HL-60/S4 treated with phorbol 12-myristate 13-acetate at 8.2 ng/mL for 4 days and 3 days (cell line): ENCODE results near the gene MSS51.
"Not testable (repeated sequence)": the region's sequence is repeated elsewhere in the genome, so short reads cannot be mapped to it uniquely, and the experiment has no call there.

Source experiments
- in situ Hi-C: fragments of 300-500 bp; cut with MboI; formaldehyde crosslinking; loops from 2 replicates; pipeline ENCODE4 v1.15.0; 2022; ENCODE audit warnings: low sequenced_read_pairs

Gene MSS51

GRCh38 chr10:73416571-73416970 is 16.8 kb downstream of the MSS51 start:
- in situ Hi-C loops: no loop called here

- in situ Hi-C loops: no loop called here
These were observed 19.0 kb downstream of the MSS51 start for GRCh38 chr10:73414230-73414945.

- in situ Hi-C loops: no loop called here
These were observed 19.7 kb downstream of the MSS51 start, which contains the start of gene ANXA7 for GRCh38 chr10:73413528-73414229. Gene ANXA7, minus strand, starts transcription at chr10:73414058. Its CDS starts 13,202 bp downstream, at chr10:73400856.

GRCh38 chr10:73413108-73413527 is 20.2 kb downstream of the MSS51 start:
- in situ Hi-C loops: no loop called here

- in situ Hi-C loops: no loop called here
These were observed 22.5 kb downstream of the MSS51 start for GRCh38 chr10:73410897-73411296.

- in situ Hi-C loops: no loop called here
These were observed 24.3 kb downstream of the MSS51 start for GRCh38 chr10:73408978-73409521.

- in situ Hi-C loops: no loop called here
These were observed 25.3 kb downstream of the MSS51 start for GRCh38 chr10:73408061-73408460.

GRCh38 chr10:73407495-73407894 is 25.9 kb downstream of the MSS51 start:
- in situ Hi-C loops: no loop called here

- in situ Hi-C loops: no loop called here
These were observed 26.5 kb downstream of the MSS51 start for GRCh38 chr10:73406846-73407245.

- in situ Hi-C loops: no loop called here
These were observed 27.8 kb downstream of the MSS51 start for GRCh38 chr10:73405556-73405955.

- in situ Hi-C loops: no loop called here
These were observed 28.7 kb downstream of the MSS51 start for GRCh38 chr10:73404690-73405089.

GRCh38 chr10:73401636-73402035 is 31.7 kb downstream of the MSS51 start:
- in situ Hi-C loops: no loop called here

GRCh38 chr10:73399063-73399462 is 34.3 kb downstream of the MSS51 start:
- in situ Hi-C loops: no loop called here

- in situ Hi-C loops: no loop called here
These were observed 35.3 kb downstream of the MSS51 start for GRCh38 chr10:73398024-73398423.

GRCh38 chr10:73394325-73394724 is 39.0 kb downstream of the MSS51 start:
- in situ Hi-C loops: not testable (repeated sequence)

- in situ Hi-C loops: no loop called here
These were observed 45.1 kb downstream of the MSS51 start for GRCh38 chr10:73388228-73388627.

- in situ Hi-C loops: no loop called here
These were observed 46.8 kb downstream of the MSS51 start for GRCh38 chr10:73386583-73386982.

GRCh38 chr10:73379064-73379748 is 54.2 kb downstream of the MSS51 start:
- in situ Hi-C loops: no loop called here

GRCh38 chr10:73376679-73377078 is 56.7 kb downstream of the MSS51 start:
- in situ Hi-C loops: no loop called here
